Measurements from ENCODE around the gene DZANK1.
"Not testable (repeated sequence)": the region's sequence is repeated elsewhere in the genome, so short reads cannot be mapped to it uniquely, and the experiment has no call there.

Gene DZANK1

GRCh38 chr20:18364768-18365167 lies 102.1 kb downstream of the DZANK1 start:
- DNase-seq = no peak

GRCh38 chr20:18363708-18364107 lies 103.1 kb downstream of the DZANK1 start:
- DNase-seq = no peak

GRCh38 chr20:18362916-18363315 lies 103.9 kb downstream of the DZANK1 start:
- DNase-seq = no peak

GRCh38 chr20:18361678-18362077 lies 105.2 kb downstream of the DZANK1 start:
- DNase-seq = no peak

GRCh38 chr20:18360635-18361034 lies 106.2 kb downstream of the DZANK1 start:
- no peak for DNase-seq

- no peak for DNase-seq
Measured at GRCh38 chr20:18359854-18360253, 107.0 kb downstream of the DZANK1 start.

GRCh38 chr20:18349749-18350148 lies 117.1 kb downstream of the DZANK1 start:
- DNase-seq = not testable (repeated sequence)

All from activated CD8-positive, alpha-beta memory T cell treated with anti-CD3 and anti-CD28 coated beads, Interleukin-2, amount 50 U/mL, for 4 hours (primary cell).